ENCODE results near the gene TNFRSF1B.

Gene TNFRSF1B

GRCh38 chr1:12185918-12186678 is 19.3 kb downstream of the TNFRSF1B start:
- Histone ChIP-seq H3K4me1 (ENCODE audit: control insufficient read depth, insufficient read depth, low read length) (peaks cover 6% of the 10 kb centered on the region; the same call in 1 of the 2 replicates), H3K27me3 (ENCODE audit: control insufficient read depth, insufficient read depth, low read length) (no peaks in the 10 kb centered on the region), H3K4me3 (ENCODE audit: low read depth, low read length) (no peak overlapping the region), H3K9ac (ENCODE audit: low read length) (no peak overlapping the region), H3K9me3 (ENCODE audit: control insufficient read depth, insufficient read depth, low read depth, low read length) (peaks cover 3% of the 10 kb centered on the region; the same call in 1 of the 2 replicates), H3K27ac (ENCODE audit: low read depth, low read length) (no peak overlapping the region), H3K36me3 (ENCODE audit: control insufficient read depth, insufficient read depth, low read length) (no peaks in the 10 kb centered on the region)

GRCh38 chr1:12186679-12186985 is 19.8 kb downstream of the TNFRSF1B start:
- no peaks in the 10 kb centered on the region for H3K36me3 ChIP-seq (ENCODE audit: control insufficient read depth, insufficient read depth, low read length)
- no peak overlapping the region for H3K9ac ChIP-seq (ENCODE audit: low read length)
- H3K27me3 ChIP-seq (ENCODE audit: control insufficient read depth, insufficient read depth, low read length), result no peaks in the 10 kb centered on the region
- H3K9me3 ChIP-seq (ENCODE audit: control insufficient read depth, insufficient read depth, low read depth, low read length), result peaks cover 3% of the 10 kb centered on the region; the same call in 1 of the 2 replicates
- no peak overlapping the region for H3K4me3 ChIP-seq (ENCODE audit: low read depth, low read length)
- H3K27ac ChIP-seq (ENCODE audit: low read depth, low read length), result no peak overlapping the region
- H3K4me1 ChIP-seq (ENCODE audit: control insufficient read depth, insufficient read depth, low read length), result peaks cover 6% of the 10 kb centered on the region; the same call in 1 of the 2 replicates

- H3K9ac ChIP-seq (ENCODE audit: low read length), result no peak overlapping the region
- H3K4me3 ChIP-seq (ENCODE audit: low read depth, low read length), result no peak overlapping the region
- H3K4me1 ChIP-seq (ENCODE audit: control insufficient read depth, insufficient read depth, low read length), result peaks cover 6% of the 10 kb centered on the region; the same call in 1 of the 2 replicates
- no peaks in the 10 kb centered on the region for H3K36me3 ChIP-seq (ENCODE audit: control insufficient read depth, insufficient read depth, low read length)
- H3K27me3 ChIP-seq (ENCODE audit: control insufficient read depth, insufficient read depth, low read length), result no peaks in the 10 kb centered on the region
- H3K9me3 ChIP-seq (ENCODE audit: control insufficient read depth, insufficient read depth, low read depth, low read length), result peaks cover 3% of the 10 kb centered on the region; the same call in 1 of the 2 replicates
- no peak overlapping the region for H3K27ac ChIP-seq (ENCODE audit: low read depth, low read length)
These were observed 21.3 kb downstream of the TNFRSF1B start for GRCh38 chr1:12188115-12188514.

DNA sequence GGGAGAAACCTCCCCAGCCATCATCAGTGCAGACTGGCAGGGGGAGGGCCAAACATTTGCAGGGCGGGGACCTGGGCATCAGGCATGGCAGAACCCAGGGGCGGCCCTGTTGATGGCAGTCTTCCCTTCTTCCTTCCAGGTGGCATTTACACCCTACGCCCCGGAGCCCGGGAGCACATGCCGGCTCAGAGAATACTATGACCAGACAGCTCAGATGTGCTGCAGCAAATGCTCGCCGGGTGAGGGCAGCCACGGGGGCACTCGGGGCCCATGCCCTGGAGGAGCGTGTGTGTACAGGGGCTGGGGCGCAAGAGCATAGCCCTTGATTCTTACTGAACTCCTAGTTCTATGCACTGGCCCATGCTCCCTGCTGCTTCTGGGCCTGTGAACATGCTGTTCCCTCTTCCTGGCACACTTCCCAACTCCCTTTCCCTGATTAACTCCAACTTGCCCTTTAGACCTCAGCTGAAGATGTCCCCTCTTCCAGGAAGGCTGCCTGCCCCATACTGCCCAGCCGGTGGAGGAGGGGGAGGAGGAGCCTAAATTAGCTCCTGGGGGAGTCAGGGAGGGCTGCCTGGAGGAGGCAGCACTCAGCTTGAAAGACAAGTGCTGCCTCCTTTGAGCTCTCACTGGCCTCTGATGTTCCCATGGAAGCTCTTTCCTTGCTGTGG is 22.0 kb downstream of the TNFRSF1B start:
- H3K9ac ChIP-seq (ENCODE audit: low read length), result no peak overlapping the region
- H3K27me3 ChIP-seq (ENCODE audit: control insufficient read depth, insufficient read depth, low read length), result no peaks in the 10 kb centered on the region
- no peaks in the 10 kb centered on the region for H3K36me3 ChIP-seq (ENCODE audit: control insufficient read depth, insufficient read depth, low read length)
- peaks cover 3% of the 10 kb centered on the region; the same call in 1 of the 2 replicates for H3K9me3 ChIP-seq (ENCODE audit: control insufficient read depth, insufficient read depth, low read depth, low read length)
- H3K4me1 ChIP-seq (ENCODE audit: control insufficient read depth, insufficient read depth, low read length), result peaks cover 6% of the 10 kb centered on the region; the same call in 1 of the 2 replicates
- no peak overlapping the region for H3K27ac ChIP-seq (ENCODE audit: low read depth, low read length)
- H3K4me3 ChIP-seq (ENCODE audit: low read depth, low read length), result no peak overlapping the region

GRCh38 chr1:12189328-12189682 is 22.5 kb downstream of the TNFRSF1B start:
- Histone ChIP-seq H3K4me1 (ENCODE audit: control insufficient read depth, insufficient read depth, low read length) (peaks cover 5% of the 10 kb centered on the region; the same call in 1 of the 2 replicates), H3K27me3 (ENCODE audit: control insufficient read depth, insufficient read depth, low read length) (no peaks in the 10 kb centered on the region), H3K27ac (ENCODE audit: low read depth, low read length) (no peak overlapping the region), H3K9me3 (ENCODE audit: control insufficient read depth, insufficient read depth, low read depth, low read length) (peaks cover 3% of the 10 kb centered on the region; the same call in 1 of the 2 replicates), H3K36me3 (ENCODE audit: control insufficient read depth, insufficient read depth, low read length) (no peaks in the 10 kb centered on the region), H3K9ac (ENCODE audit: low read length) (no peak overlapping the region), H3K4me3 (ENCODE audit: low read depth, low read length) (no peak overlapping the region)

DNA sequence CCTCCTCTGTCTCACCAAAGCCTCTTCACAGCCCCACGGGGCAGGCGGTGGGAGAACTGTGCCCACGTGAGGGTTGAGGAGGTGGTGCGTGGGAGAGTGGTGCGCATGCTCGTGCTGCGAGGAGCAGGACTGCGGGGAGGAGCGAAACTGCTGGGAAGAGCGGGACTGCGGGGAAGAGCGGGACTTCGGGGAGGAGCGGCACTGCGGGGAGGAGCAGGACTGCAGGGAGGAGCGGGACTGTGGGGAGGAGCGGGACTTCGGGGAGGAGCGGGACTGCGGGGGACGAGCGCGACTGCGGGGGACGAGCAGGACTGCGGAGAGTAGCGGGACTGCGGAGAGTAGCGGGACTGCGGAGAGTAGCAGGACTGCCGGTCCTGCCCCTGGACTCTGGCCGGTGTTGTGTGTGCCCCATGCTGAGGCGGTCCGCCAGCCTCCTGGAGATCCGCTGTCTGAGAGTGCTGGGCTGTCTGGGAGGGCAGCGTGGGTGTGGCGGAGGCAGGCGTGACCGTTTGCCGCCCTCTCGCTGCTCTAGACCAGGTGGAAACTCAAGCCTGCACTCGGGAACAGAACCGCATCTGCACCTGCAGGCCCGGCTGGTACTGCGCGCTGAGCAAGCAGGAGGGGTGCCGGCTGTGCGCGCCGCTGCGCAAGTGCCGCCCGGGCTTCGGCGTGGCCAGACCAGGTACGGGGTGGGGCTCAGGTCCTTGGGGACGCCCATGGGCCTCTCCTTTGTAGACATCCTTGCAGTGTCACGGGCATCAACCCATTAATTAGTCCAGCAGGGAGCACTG is 24.6 kb downstream of the TNFRSF1B start:
- no peak overlapping the region for H3K4me3 ChIP-seq (ENCODE audit: low read depth, low read length)
- H3K9ac ChIP-seq (ENCODE audit: low read length), result no peak overlapping the region
- no peaks in the 10 kb centered on the region for H3K27me3 ChIP-seq (ENCODE audit: control insufficient read depth, insufficient read depth, low read length)
- 0 out of 2 replicates have a peak, but pooled peaks cover 4% of the 10 kb centered on the region for H3K4me1 ChIP-seq (ENCODE audit: control insufficient read depth, insufficient read depth, low read length)
- H3K27ac ChIP-seq (ENCODE audit: low read depth, low read length), result no peak overlapping the region
- no peaks in the 10 kb centered on the region for H3K9me3 ChIP-seq (ENCODE audit: control insufficient read depth, insufficient read depth, low read depth, low read length)
- no peaks in the 10 kb centered on the region for H3K36me3 ChIP-seq (ENCODE audit: control insufficient read depth, insufficient read depth, low read length)

- H3K27ac ChIP-seq (ENCODE audit: low read depth, low read length), result no peak overlapping the region
- H3K9me3 ChIP-seq (ENCODE audit: control insufficient read depth, insufficient read depth, low read depth, low read length), result no peaks in the 10 kb centered on the region
- no peak overlapping the region for H3K9ac ChIP-seq (ENCODE audit: low read length)
- H3K36me3 ChIP-seq (ENCODE audit: control insufficient read depth, insufficient read depth, low read length), result no peaks in the 10 kb centered on the region
- H3K27me3 ChIP-seq (ENCODE audit: control insufficient read depth, insufficient read depth, low read length), result no peaks in the 10 kb centered on the region
- peaks cover 14% of the 10 kb centered on the region for H3K4me1 ChIP-seq (ENCODE audit: control insufficient read depth, insufficient read depth, low read length)
- no peak overlapping the region for H3K4me3 ChIP-seq (ENCODE audit: low read depth, low read length)
These were observed 27.9 kb downstream of the TNFRSF1B start for GRCh38 chr1:12194666-12195216.

GRCh38 chr1:12195416-12195815 is 28.6 kb downstream of the TNFRSF1B start:
- Histone ChIP-seq H3K9me3 (ENCODE audit: control insufficient read depth, insufficient read depth, low read depth, low read length) (no peaks in the 10 kb centered on the region), H3K36me3 (ENCODE audit: control insufficient read depth, insufficient read depth, low read length) (no peaks in the 10 kb centered on the region), H3K4me1 (ENCODE audit: control insufficient read depth, insufficient read depth, low read length) (peaks cover 14% of the 10 kb centered on the region)

DNA sequence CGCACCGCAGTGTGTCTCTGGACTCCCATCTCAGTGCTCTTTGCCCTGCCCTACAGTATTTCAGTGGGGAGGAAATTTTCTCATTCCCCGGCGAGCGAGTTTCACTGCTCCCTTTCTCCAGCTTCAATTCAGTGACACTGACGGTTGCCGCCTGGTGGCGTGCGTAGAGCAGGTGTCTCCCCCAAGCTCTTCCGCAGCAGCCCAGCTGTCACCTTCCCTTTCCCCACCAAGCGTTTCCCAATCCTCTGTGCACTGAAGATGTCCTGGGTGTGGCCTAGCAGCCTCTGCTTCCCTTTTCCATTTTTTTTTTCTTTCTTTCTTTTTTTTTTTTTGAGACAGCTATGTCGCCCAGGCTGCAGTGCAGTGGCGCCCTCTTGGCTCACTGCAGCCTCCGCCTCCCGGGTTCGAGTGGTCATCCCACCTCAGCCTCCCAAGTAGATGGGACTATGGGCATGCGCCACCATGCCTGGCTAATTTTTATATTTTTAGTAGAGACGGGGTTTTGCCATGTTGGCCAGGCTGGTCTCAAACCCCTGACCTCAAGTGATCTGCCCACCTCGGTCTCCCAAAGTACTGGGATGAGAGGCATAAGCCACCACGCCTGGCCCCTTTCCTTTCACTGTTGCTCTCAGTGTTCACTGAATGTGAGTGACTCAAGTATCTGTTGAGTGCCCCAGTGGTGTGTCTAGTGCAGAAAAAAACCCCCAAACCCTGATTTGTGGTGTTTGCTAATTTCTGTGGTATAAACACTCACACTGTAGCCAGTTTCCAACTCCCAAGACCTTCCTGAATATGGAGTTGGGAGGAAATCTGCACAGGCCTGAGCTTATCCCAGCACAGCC is 30.1 kb downstream of the TNFRSF1B start:
- H3K9ac ChIP-seq (ENCODE audit: low read length), result no peak overlapping the region
- H3K4me1 ChIP-seq (ENCODE audit: control insufficient read depth, insufficient read depth, low read length), result peaks cover 14% of the 10 kb centered on the region
- H3K27me3 ChIP-seq (ENCODE audit: control insufficient read depth, insufficient read depth, low read length), result no peaks in the 10 kb centered on the region
- no peaks in the 10 kb centered on the region for H3K9me3 ChIP-seq (ENCODE audit: control insufficient read depth, insufficient read depth, low read depth, low read length)
- H3K27ac ChIP-seq (ENCODE audit: low read depth, low read length), result no peak overlapping the region
- no peaks in the 10 kb centered on the region for H3K36me3 ChIP-seq (ENCODE audit: control insufficient read depth, insufficient read depth, low read length)
- H3K4me3 ChIP-seq (ENCODE audit: low read depth, low read length), result no peak overlapping the region

More at GRCh38 chr1:12195416-12195815, 28.6 kb downstream of the TNFRSF1B start:
- H3K4me3 ChIP-seq (ENCODE audit: low read depth, low read length), result no peak overlapping the region
- no peaks in the 10 kb centered on the region for H3K27me3 ChIP-seq (ENCODE audit: control insufficient read depth, insufficient read depth, low read length)
- H3K9ac ChIP-seq (ENCODE audit: low read length), result no peak overlapping the region
- H3K27ac ChIP-seq (ENCODE audit: low read depth, low read length), result no peak overlapping the region

- Histone ChIP-seq H3K36me3 (ENCODE audit: control insufficient read depth, insufficient read depth, low read length) (no peaks in the 10 kb centered on the region), H3K9ac (ENCODE audit: low read length) (no peak overlapping the region), H3K27ac (ENCODE audit: low read depth, low read length) (no peak overlapping the region), H3K4me1 (ENCODE audit: control insufficient read depth, insufficient read depth, low read length) (peaks cover 14% of the 10 kb centered on the region), H3K4me3 (ENCODE audit: low read depth, low read length) (no peak overlapping the region), H3K27me3 (ENCODE audit: control insufficient read depth, insufficient read depth, low read length) (no peaks in the 10 kb centered on the region), H3K9me3 (ENCODE audit: control insufficient read depth, insufficient read depth, low read depth, low read length) (no peaks in the 10 kb centered on the region)
These were observed 30.7 kb downstream of the TNFRSF1B start for GRCh38 chr1:12197483-12197880.

Data from HUES6 (cell line).